HepG2 (cell line): ENCODE data around the gene MTA3. TPM values are rescaled to one million over a fixed set of nuclear protein-coding genes. Genes with fewer than 3 reads are reported as not detected.

Experiments
- CENPX ChIP-seq: sonication (generic); formaldehyde crosslinking; IDR thresholded peaks from 2 replicates; pipeline ENCODE4 v1.9.0; 2021; ENCODE audit warnings: mild to moderate bottlenecking, missing genetic modification reagents, moderate library complexity
- FOXP1 ChIP-seq, 2 experiments: fragments of 450-650 bp in 1 of 2; IDR thresholded peaks; 2 replicates each; pipeline ENCODE4 v1.6.1; 2017 to 2018; ENCODE audit warnings: antibody characterized with exemption in 1 of 2
- HBP1 ChIP-seq: IDR thresholded peaks from 2 replicates; pipeline ENCODE4 v1.6.1; 2016; ENCODE audit warnings: low read depth, control low read depth
- KLF13 ChIP-seq: sonication (generic); formaldehyde crosslinking; IDR thresholded peaks from 2 replicates; pipeline ENCODE4 v1.4.0; 2020; ENCODE audit warnings: mild to moderate bottlenecking, missing genetic modification reagents
- LCORL ChIP-seq, 2 experiments: fragments of 450-650 bp in 1 of 2; sonication (generic) in 1 of 2; formaldehyde crosslinking in 1 of 2; IDR thresholded peaks; 2 replicates each; pipeline versions ENCODE4 v1.5.0 to v1.6.1; 2017 to 2020; ENCODE audit warnings: antibody characterized with exemption in 1 of 2, missing genetic modification reagents in 1 of 2
- PATZ1 ChIP-seq: sonication (generic); formaldehyde crosslinking; IDR thresholded peaks from 2 replicates; pipeline ENCODE4 v1.4.0; 2020; ENCODE audit warnings: missing genetic modification reagents
- SIN3B ChIP-seq: fragments of 150-350 bp; IDR thresholded peaks from 2 replicates; pipeline ENCODE4 v1.6.1; 2014; ENCODE audit warnings: low read length
- ZBTB34 ChIP-seq: sonication (generic); formaldehyde crosslinking; IDR thresholded peaks from 2 replicates; pipeline ENCODE4 v1.8.0; 2022; ENCODE audit warnings: mild to moderate bottlenecking, missing genetic modification reagents
- ZKSCAN8 ChIP-seq: IDR thresholded peaks from 2 replicates; pipeline ENCODE4 v1.6.1; 2016; ENCODE audit warnings: borderline replicate concordance, missing genetic modification reagents, missing compliant biosample characterization
- ZNF17 ChIP-seq: sonication (generic); formaldehyde crosslinking; IDR thresholded peaks from 2 replicates; pipeline ENCODE4 v1.5.0; 2020; ENCODE audit warnings: mild to moderate bottlenecking, missing genetic modification reagents
- ZNF501 ChIP-seq: sonication (generic); formaldehyde crosslinking; IDR thresholded peaks from 2 replicates; pipeline ENCODE4 v1.5.1; 2020; ENCODE audit warnings: mild to moderate bottlenecking, moderate library complexity, missing genetic modification reagents
- ZSCAN5A ChIP-seq: sonication (generic); formaldehyde crosslinking; IDR thresholded peaks from 2 replicates; pipeline ENCODE4 v1.8.0; 2022; ENCODE audit warnings: mild to moderate bottlenecking, missing genetic modification reagents, borderline replicate concordance
- polyA plus RNA-seq, 8 experiments: library from polyadenylated mRNA; depleted of rRNA in 3 of 8; stranded (reverse) in 7 of 8; unstranded in 1 of 8; fragments of >200 nt; fragmentation: Illumina TruSeq in 4 of 8; extraction: Trizol in 4 of 8; gene quantifications; 2 replicates each; pipeline versions ENCODE4 v1.2.1 to v1.2.3, GENCODE V29; 2011 to 2016; ENCODE audit warnings: low read depth in 4 of 8, missing spikeins in 1 of 8, mixed read lengths in 1 of 8; ENCODE audit not compliant: insufficient read depth in 1 of 8
- total RNA-seq, 5 experiments: library from RNA; depleted of rRNA; stranded (reverse); fragments of >200 nt; fragmentation: Illumina TruSeq; extraction: Trizol; gene quantifications; 2 replicates each; pipeline ENCODE4 v1.2.3, GENCODE V29; 2016; ENCODE audit warnings: low read depth in 1 of 5
- TF ChIP-seq, protein P1 (sequence below): sonication (generic); formaldehyde crosslinking; IDR thresholded peaks from 2 replicates; pipeline ENCODE4 v1.4.0; 2020; ENCODE audit warnings: missing genetic modification reagents, borderline replicate concordance
- TF ChIP-seq, protein P2 (sequence below): sonication (generic); formaldehyde crosslinking; IDR thresholded peaks from 2 replicates; pipeline ENCODE4 v1.5.0; 2020; ENCODE audit warnings: missing genetic modification reagents
- TF ChIP-seq, protein P3 (sequence below): sonication (generic); formaldehyde crosslinking; IDR thresholded peaks from 2 replicates; pipeline ENCODE4 v1.4.0; 2020; ENCODE audit warnings: mild to moderate bottlenecking, missing genetic modification reagents

The MTA3 gene
- total and polyA plus RNA-seq, 2 of the 13 experiments (the other 11 are each of a cell fraction or from before 2014, with no cell fraction given) = 48.8 to 77.8 TPM

- TF ChIP-seq PATZ1 = peak; percentile 91
- 0 out of 2 replicates have a peak, but pooled peaks have one; percentile 22 for TF ChIP-seq KLF13 (CRISPR knock-in tag)
- 0 out of 2 replicates have a peak, but pooled peaks have one; percentile 65 for TF ChIP-seq ZSCAN5A (CRISPR knock-in tag)
- TF ChIP-seq, protein P1, sequence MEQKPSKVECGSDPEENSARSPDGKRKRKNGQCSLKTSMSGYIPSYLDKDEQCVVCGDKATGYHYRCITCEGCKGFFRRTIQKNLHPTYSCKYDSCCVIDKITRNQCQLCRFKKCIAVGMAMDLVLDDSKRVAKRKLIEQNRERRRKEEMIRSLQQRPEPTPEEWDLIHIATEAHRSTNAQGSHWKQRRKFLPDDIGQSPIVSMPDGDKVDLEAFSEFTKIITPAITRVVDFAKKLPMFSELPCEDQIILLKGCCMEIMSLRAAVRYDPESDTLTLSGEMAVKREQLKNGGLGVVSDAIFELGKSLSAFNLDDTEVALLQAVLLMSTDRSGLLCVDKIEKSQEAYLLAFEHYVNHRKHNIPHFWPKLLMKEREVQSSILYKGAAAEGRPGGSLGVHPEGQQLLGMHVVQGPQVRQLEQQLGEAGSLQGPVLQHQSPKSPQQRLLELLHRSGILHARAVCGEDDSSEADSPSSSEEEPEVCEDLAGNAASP (CRISPR knock-in tag) = 0 out of 2 replicates have a peak, but pooled peaks have one; percentile 8
- no peak for TF ChIP-seq LCORL (IDR thresholded peaks at IDR 0.05)
- peak; percentile 74 for TF ChIP-seq LCORL (CRISPR knock-in tag; IDR thresholded peaks at IDR 0.05)
- no peak for TF ChIP-seq ZNF501 (CRISPR knock-in tag)
- TF ChIP-seq SIN3B = no peak
- no peak for TF ChIP-seq FOXP1 (IDR thresholded peaks at IDR 0.05)
- TF ChIP-seq FOXP1 (CRISPR knock-in tag; IDR thresholded peaks at IDR 0.05) = no peak
- TF ChIP-seq ZBTB34 = 0 out of 2 replicates have a peak, but pooled peaks have one; percentile 64
- TF ChIP-seq ZKSCAN8 (CRISPR knock-in tag) = peak; percentile 94
- TF ChIP-seq HBP1 (CRISPR knock-in tag) = 0 out of 2 replicates have a peak, but pooled peaks have one; percentile 37
- TF ChIP-seq CENPX = no peak
- TF ChIP-seq, protein P2, sequence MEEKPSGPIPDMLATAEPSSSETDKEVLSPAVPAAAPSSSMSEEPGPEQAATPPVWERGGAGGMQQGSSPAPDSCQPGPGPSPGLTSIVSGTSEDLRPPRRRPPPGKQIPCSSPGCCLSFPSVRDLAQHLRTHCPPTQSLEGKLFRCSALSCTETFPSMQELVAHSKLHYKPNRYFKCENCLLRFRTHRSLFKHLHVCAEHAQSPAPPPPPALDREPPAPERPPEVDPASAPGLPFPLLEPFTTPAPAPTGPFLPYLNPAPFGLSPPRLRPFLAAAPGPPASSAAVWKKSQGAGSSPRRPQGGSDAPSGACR (CRISPR knock-in tag) = peak; percentile 54; the same call in 1 of the 2 replicates
- no peak for TF ChIP-seq ZNF17 (CRISPR knock-in tag)
- TF ChIP-seq, protein P3, sequence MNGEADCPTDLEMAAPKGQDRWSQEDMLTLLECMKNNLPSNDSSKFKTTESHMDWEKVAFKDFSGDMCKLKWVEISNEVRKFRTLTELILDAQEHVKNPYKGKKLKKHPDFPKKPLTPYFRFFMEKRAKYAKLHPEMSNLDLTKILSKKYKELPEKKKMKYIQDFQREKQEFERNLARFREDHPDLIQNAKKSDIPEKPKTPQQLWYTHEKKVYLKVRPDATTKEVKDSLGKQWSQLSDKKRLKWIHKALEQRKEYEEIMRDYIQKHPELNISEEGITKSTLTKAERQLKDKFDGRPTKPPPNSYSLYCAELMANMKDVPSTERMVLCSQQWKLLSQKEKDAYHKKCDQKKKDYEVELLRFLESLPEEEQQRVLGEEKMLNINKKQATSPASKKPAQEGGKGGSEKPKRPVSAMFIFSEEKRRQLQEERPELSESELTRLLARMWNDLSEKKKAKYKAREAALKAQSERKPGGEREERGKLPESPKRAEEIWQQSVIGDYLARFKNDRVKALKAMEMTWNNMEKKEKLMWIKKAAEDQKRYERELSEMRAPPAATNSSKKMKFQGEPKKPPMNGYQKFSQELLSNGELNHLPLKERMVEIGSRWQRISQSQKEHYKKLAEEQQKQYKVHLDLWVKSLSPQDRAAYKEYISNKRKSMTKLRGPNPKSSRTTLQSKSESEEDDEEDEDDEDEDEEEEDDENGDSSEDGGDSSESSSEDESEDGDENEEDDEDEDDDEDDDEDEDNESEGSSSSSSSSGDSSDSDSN (CRISPR knock-in tag) = peak; percentile 58
These were observed 529 bp upstream of the MTA3 start (continued) for GRCh38 chr2:42567806-42568400.
